IPS-20b (cell line): ENCODE measurements around the gene HNRNPA3.
"Not testable (repeated sequence)": the region's sequence is repeated elsewhere in the genome, so short reads cannot be mapped to it uniquely, and the experiment has no call there.

ENCODE experiments used
- H3K27ac ChIP-seq: one replicate; pipeline ENCODE4 v1.5.1; 2013; ENCODE audit warnings: low read length
- H3K27me3 ChIP-seq: 2 replicates; pipeline ENCODE4 v1.6.1; 2013; ENCODE audit warnings: mild to moderate bottlenecking, low read length, inconsistent platforms; ENCODE audit not compliant: insufficient read depth
- H3K36me3 ChIP-seq: 2 replicates; pipeline ENCODE4 v1.6.1; 2013; ENCODE audit warnings: low read depth, mild to moderate bottlenecking, inconsistent platforms, low read length, moderate library complexity; ENCODE audit not compliant: insufficient read depth
- H3K4me1 ChIP-seq: 2 replicates; pipeline ENCODE4 v1.6.1; 2013; ENCODE audit warnings: mild to moderate bottlenecking, control low read depth, inconsistent platforms, low read length, moderate library complexity; ENCODE audit not compliant: insufficient read depth
- H3K4me3 ChIP-seq: 2 replicates; pipeline ENCODE4 v1.5.1; 2013; ENCODE audit warnings: mild to moderate bottlenecking, low read length, inconsistent platforms
- H3K9ac ChIP-seq: 2 replicates; pipeline ENCODE4 v1.6.1; 2013; ENCODE audit warnings: low read depth, mild to moderate bottlenecking, inconsistent platforms, low read length, moderate library complexity
- H3K9me3 ChIP-seq: 2 replicates; pipeline ENCODE4 v1.6.1; 2013; ENCODE audit warnings: mild to moderate bottlenecking, low read depth, low read length, inconsistent platforms; ENCODE audit not compliant: insufficient read depth

HNRNPA3 gene

GRCh38 chr2:177193240-177193639 is 19.4 kb upstream of the HNRNPA3 start:
- Histone ChIP-seq H3K4me1 (no peaks in the 10 kb centered on the region), H3K27me3 (no peaks in the 10 kb centered on the region), H3K9ac (no peak overlapping the region), H3K27ac (no peak overlapping the region), H3K36me3 (no peaks in the 10 kb centered on the region), H3K9me3 (no peaks in the 10 kb centered on the region), H3K4me3 (no peak overlapping the region)

DNA sequence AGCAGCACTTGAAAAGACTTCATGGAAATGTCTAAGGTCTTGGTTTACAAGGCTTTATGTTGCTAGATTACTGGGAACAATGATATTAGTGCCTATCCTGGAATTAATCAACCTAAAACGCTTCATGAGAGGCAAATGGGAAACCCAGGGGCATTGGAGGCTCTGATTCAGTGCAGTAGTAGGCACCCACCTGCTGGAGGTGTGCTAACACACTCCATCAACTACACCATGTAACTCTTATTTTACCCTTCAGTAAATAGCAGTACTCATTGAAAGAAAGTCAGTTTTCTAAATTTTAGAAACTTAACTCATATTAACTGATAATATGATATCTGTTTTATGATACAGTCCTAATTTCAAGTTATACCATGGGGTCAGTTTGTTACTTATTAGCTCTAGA is 17.4 kb upstream of the HNRNPA3 start:
- Histone ChIP-seq H3K4me3 (no peak overlapping the region), H3K9me3 (no peaks in the 10 kb centered on the region), H3K4me1 (no peaks in the 10 kb centered on the region), H3K9ac (no peak overlapping the region), H3K27ac (no peak overlapping the region), H3K27me3 (no peaks in the 10 kb centered on the region), H3K36me3 (no peaks in the 10 kb centered on the region)

DNA sequence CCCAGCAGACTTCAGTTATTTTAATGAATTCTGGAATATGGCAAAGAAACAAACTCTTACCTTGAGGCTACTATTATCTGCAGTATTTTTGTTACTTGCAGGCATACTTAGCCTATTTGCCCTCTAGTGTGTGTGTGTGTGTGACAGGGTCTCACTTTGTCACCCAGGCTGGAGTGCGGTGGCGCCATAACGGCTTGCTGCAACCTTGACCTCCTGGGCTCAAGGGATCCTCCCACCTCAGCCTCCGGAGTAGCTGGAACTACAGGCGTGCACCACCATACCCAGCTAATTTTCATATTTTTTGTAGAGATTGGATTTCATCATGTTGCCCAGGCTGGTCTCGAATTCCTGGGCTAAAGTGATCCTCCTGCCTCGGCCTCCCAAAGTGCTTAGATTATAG is 12.2 kb upstream of the HNRNPA3 start:
- H3K4me1 ChIP-seq, result peaks cover 14% of the 10 kb centered on the region
- H3K27me3 ChIP-seq, H3K36me3 ChIP-seq, H3K27ac ChIP-seq, H3K9ac ChIP-seq, H3K9me3 ChIP-seq, H3K4me3 ChIP-seq: not testable (repeated sequence)

- H3K9ac ChIP-seq, result no peak overlapping the region
- no peaks in the 10 kb centered on the region; the same call in 1 of the 2 replicates for H3K27me3 ChIP-seq
- H3K27ac ChIP-seq, result no peak overlapping the region
These were observed 10.7 kb upstream of the HNRNPA3 start for GRCh38 chr2:177201919-177202346.

GRCh38 chr2:177204417-177204816 is 8.2 kb upstream of the HNRNPA3 start:
- Histone ChIP-seq H3K9ac (no peak overlapping the region), H3K27me3 (no peaks in the 10 kb centered on the region; the same call in 1 of the 2 replicates), H3K27ac (no peak overlapping the region), H3K36me3 (no peaks in the 10 kb centered on the region), H3K9me3 (no peaks in the 10 kb centered on the region), H3K4me1 (peaks cover 18% of the 10 kb centered on the region), H3K4me3 (peak overlapping the region; percentile 43)

More at GRCh38 chr2:177201919-177202346, 10.7 kb upstream of the HNRNPA3 start:
- no peaks in the 10 kb centered on the region for H3K36me3 ChIP-seq
- H3K9me3 ChIP-seq, result no peaks in the 10 kb centered on the region
- H3K4me1 ChIP-seq, result peaks cover 18% of the 10 kb centered on the region
- no peak overlapping the region for H3K4me3 ChIP-seq

- Histone ChIP-seq H3K4me3 (no peak overlapping the region), H3K9me3 (no peaks in the 10 kb centered on the region), H3K9ac (no peak overlapping the region), H3K4me1 (peaks cover 18% of the 10 kb centered on the region), H3K36me3 (no peaks in the 10 kb centered on the region), H3K27me3 (no peaks in the 10 kb centered on the region; the same call in 1 of the 2 replicates), H3K27ac (no peak overlapping the region)
These were observed 5.5 kb upstream of the HNRNPA3 start for GRCh38 chr2:177207101-177207500.

DNA sequence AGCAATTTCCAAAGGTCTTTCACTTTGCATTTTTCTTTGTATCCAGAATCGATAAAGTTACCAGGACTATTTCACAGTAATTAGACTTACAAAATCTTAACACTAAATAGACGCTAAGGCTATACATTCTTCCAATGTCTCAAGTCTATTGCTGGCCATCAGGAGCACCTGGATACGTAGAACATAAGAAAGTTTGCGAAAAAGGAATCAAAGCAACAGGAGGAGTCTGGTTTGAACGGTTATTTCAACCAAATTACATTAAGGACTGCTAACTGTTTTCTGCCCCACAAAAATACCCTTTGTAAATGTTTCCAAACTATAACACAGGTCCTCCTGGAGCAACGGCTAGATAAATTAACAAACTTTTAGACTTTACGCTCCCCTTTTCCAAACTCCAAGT is 1.4 kb upstream of the HNRNPA3 start:
- H3K9ac ChIP-seq, result peak overlapping the region; percentile 99
- H3K4me1 ChIP-seq, result peaks cover 3% of the 10 kb centered on the region; the same call in 1 of the 2 replicates
- no peaks in the 10 kb centered on the region for H3K9me3 ChIP-seq
- peak overlapping the region; percentile 99 for H3K27ac ChIP-seq
- H3K4me3 ChIP-seq, result peak overlapping the region; percentile 88
- H3K36me3 ChIP-seq, result peaks cover 28% of the 10 kb centered on the region
- H3K27me3 ChIP-seq, result no peaks in the 10 kb centered on the region

DNA sequence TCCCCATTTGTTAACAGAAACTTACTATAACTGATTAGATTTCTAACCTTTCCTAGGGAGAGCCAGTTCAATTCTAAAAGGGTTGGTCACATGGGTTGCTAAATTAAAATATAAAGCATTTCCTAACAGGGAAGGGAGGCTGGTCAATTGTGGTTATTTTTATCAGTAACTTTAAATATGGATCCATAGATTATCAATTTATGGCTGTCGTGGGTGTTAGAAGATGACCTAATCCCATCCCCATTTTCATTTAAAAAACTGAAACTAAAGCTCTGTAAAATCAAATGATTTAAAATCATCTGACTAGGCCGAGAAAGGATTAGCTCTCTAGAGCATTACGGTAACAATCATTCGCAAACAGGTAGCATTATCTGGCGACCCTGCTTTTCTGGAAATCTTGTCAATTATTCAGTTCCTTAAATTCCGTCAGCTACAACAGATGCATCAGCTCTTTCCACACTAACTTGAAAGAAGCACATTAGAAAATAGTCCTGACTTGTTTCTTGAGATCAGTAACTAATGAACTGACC is 953 bp upstream of the HNRNPA3 start:
- peak overlapping the region; percentile 99 for H3K27ac ChIP-seq
- H3K4me1 ChIP-seq, result peaks cover 3% of the 10 kb centered on the region; the same call in 1 of the 2 replicates
- H3K9me3 ChIP-seq, result no peaks in the 10 kb centered on the region
- no peaks in the 10 kb centered on the region for H3K27me3 ChIP-seq
- peaks cover 32% of the 10 kb centered on the region for H3K36me3 ChIP-seq
- H3K4me3 ChIP-seq, result peak overlapping the region; percentile 88
- H3K9ac ChIP-seq, result peak overlapping the region; percentile 99

DNA sequence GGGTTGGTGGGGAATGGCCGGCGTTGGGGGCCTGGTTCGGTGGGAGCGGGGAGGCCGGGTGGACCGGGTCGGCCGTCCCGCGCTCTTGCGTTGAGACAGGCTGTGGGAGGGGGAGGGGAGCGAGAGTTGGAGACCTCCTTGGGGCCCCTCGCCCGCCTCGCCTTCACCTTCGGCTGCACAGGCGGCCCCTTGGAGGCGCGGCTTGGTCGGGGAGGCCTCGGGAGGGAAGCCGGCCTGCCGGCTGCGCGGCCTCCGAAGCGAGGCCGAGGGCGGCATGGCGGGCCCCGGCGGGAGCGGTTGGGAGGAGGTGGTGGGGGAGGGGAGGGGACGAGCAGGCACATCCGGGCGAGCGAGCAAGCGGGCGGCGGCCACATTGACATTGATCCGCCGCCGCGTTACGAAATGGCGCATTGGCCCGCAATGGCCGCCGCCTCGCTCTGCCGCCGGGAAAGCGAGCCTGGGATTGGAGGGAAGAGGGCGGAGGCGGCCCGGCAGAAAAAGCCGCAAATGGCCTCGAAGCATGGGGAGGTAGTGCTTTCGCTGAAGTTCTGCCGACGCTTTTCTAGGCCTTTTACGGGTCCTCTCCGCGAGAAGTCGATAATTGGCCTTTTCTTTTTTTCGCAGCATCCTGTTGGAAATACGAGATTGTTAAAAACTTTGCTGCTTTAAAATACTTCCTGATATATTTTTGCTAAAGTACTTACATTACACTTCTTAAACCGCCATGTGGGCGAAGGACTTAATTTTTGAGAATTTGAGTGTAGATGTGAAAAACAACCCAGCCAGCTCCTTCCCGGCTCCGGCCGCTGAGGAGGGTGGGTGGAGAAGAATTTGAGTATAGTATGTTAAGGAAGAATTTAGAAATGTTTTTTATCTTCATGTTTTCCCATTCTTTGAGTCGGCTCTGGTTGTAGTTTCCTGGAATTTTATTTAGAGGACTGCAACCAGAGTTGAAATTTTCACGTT is 580 bp downstream of the HNRNPA3 start:
- Histone ChIP-seq H3K27me3 (no peaks in the 10 kb centered on the region), H3K4me3 (peak overlapping the region; percentile 90), H3K27ac (peak overlapping the region; percentile 89), H3K9me3 (no peaks in the 10 kb centered on the region), H3K4me1 (peaks cover 3% of the 10 kb centered on the region), H3K9ac (peak overlapping the region; percentile 99), H3K36me3 (peaks cover 48% of the 10 kb centered on the region)

- Histone ChIP-seq H3K36me3 (peaks cover 87% of the 10 kb centered on the region), H3K9ac (no peak overlapping the region), H3K27ac (no peak overlapping the region), H3K4me1 (peaks cover 10% of the 10 kb centered on the region; the same call in 1 of the 2 replicates), H3K27me3 (no peaks in the 10 kb centered on the region), H3K9me3 (no peaks in the 10 kb centered on the region), H3K4me3 (no peak overlapping the region)
These were observed 4.8 kb downstream of the HNRNPA3 start for GRCh38 chr2:177217247-177217843.

DNA sequence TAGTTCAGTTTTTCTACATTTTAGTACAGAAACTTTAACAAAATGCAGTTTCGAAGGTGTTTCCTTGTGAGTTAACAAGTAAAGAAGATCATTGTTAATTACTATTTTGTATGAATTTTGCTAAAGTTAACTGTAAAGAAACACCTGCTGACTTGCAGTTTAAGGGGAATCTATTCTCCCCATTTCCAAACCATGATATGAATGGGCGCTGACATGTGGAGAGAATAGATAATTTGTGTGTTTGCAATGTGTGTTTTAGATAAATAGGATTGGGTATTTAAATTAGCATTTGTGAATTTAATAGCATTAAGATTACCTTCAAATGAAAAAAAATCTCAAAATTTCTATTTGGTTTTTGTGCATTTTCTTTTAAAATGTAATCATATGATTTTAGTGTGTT is 7.2 kb downstream of the HNRNPA3 start:
- H3K9me3 ChIP-seq, H3K9ac ChIP-seq: not testable (repeated sequence)
- peaks cover 81% of the 10 kb centered on the region for H3K36me3 ChIP-seq

More for the DNA sequence above, 7.2 kb downstream of the HNRNPA3 start:
- not testable (repeated sequence) for H3K4me1 ChIP-seq, H3K27ac ChIP-seq, H3K4me3 ChIP-seq, H3K27me3 ChIP-seq
